Frontal cortex (tissue), 4 donors: Measurements from ENCODE around the gene CDX1. TPM values are rescaled to one million over a fixed set of nuclear protein-coding genes. Genes with fewer than 3 reads are reported as not detected.
A peak's percentile ranks its signal among the peaks of the same experiment; 100 is the strongest.

Experiments used
- DNase-seq, 2 donors: peaks; one replicate each; pipeline ENCODE4 v3.0.0; 2012; ENCODE audit warnings: low spot score in 2 of 2
- FAIRE-seq: peaks from 2 replicates; lab custom pipeline; 2012; peaks lifted over from hg19 to GRCh38; lab: Jason Lieb, UNC
- total RNA-seq: library from RNA; depleted of rRNA; stranded (reverse); fragments of >200 nt; gene quantifications from one replicate; pipeline ENCODE4 v1.2.3, GENCODE V29; 2014
- donor health status: control.
- donor health status: control.
- donor health status: control.

The CDX1 gene
- total RNA-seq, 1 donor from 2014 or later = not detected

- DNase-seq = no peak
- FAIRE-seq = no peak
Observed at GRCh38 chr5:150159031-150159430, 7.5 kb upstream of the CDX1 start.

- FAIRE-seq = no peak
- no peak for DNase-seq
Observed at GRCh38 chr5:150159741-150160179, 6.8 kb upstream of the CDX1 start.

GRCh38 chr5:150160448-150161081 is 6.0 kb upstream of the CDX1 start:
- DNase-seq = no peak

GRCh38 chr5:150161242-150162141 is 5.1 kb upstream of the CDX1 start:
- FAIRE-seq (no peak), DNase-seq (peak; percentile 63 to 80)

More at GRCh38 chr5:150160448-150161081, 6.0 kb upstream of the CDX1 start:
- FAIRE-seq = no peak

GRCh38 chr5:150162142-150162513 is 4.5 kb upstream of the CDX1 start:
- DNase-seq (no peak), FAIRE-seq (no peak)

- DNase-seq (no peak), FAIRE-seq (no peak)
Observed at GRCh38 chr5:150163035-150163434, 3.5 kb upstream of the CDX1 start.

GRCh38 chr5:150163547-150164059 is 3.0 kb upstream of the CDX1 start:
- FAIRE-seq (no peak), DNase-seq (no peak)

GRCh38 chr5:150164211-150164980 is 2.2 kb upstream of the CDX1 start:
- no peak for FAIRE-seq
- no peak for DNase-seq

GRCh38 chr5:150166037-150166649 is 435 bp upstream of the CDX1 start:
- FAIRE-seq (no peak), DNase-seq (no peak)

GRCh38 chr5:150167512-150167850 is 903 bp downstream of the CDX1 start:
- FAIRE-seq (no peak), DNase-seq (no peak)

- DNase-seq (no peak), FAIRE-seq (no peak)
Observed at GRCh38 chr5:150167908-150168307, 1.3 kb downstream of the CDX1 start.

- DNase-seq (no peak), FAIRE-seq (no peak)
Observed at GRCh38 chr5:150168864-150169263, 2.3 kb downstream of the CDX1 start.

GRCh38 chr5:150172145-150172544 is 5.6 kb downstream of the CDX1 start:
- FAIRE-seq (no peak), DNase-seq (no peak)

- FAIRE-seq (no peak), DNase-seq (no peak)
Observed at GRCh38 chr5:150172556-150172955, 6.0 kb downstream of the CDX1 start.

GRCh38 chr5:150173161-150173560 is 6.6 kb downstream of the CDX1 start:
- DNase-seq (no peak), FAIRE-seq (no peak)

- FAIRE-seq = no peak
Observed at GRCh38 chr5:150174285-150174684, 7.7 kb downstream of the CDX1 start.

GRCh38 chr5:150175076-150175475 is 8.5 kb downstream of the CDX1 start:
- no peak for FAIRE-seq

More at GRCh38 chr5:150174285-150174684, 7.7 kb downstream of the CDX1 start:
- DNase-seq = no peak

GRCh38 chr5:150175536-150175935 is 9.0 kb downstream of the CDX1 start:
- FAIRE-seq = no peak
- DNase-seq = no peak

More at GRCh38 chr5:150175076-150175475, 8.5 kb downstream of the CDX1 start:
- no peak for DNase-seq

- FAIRE-seq (no peak), DNase-seq (no peak)
Observed at GRCh38 chr5:150176745-150177477, 10.3 kb downstream of the CDX1 start.
